ENCODE measurements around the gene YPEL2.
"Not testable (repeated sequence)": the region's sequence is repeated elsewhere in the genome, so short reads cannot be mapped to it uniquely, and the experiment has no call there.

YPEL2 gene

DNA sequence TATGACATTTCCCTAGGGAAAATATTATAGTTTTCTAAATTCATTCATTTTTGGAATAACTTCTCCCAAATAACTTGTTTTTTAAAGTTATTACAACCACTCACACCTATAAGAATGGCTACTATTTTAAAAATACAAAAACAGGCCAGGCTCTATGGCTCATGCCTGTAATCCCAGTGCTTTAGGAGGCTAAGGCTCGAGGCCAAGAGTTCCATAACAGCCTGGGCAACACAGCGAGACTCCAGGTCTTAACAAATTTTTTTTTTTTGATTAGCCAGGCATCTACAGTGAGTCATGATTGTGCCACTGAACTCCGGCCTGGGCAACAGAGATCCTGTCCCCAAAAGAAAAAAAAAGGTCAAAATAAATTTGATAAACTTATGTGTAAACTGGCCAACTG is 43.6 kb upstream of the YPEL2 start:
- no peaks in the 10 kb centered on the region for H3F3A ChIP-seq (ENCODE audit: insufficient read depth)
- H3K4me2 ChIP-seq (ENCODE audit: low read depth, low read length, poor library complexity, severe bottlenecking), result no peak overlapping the region
- no peaks in the 10 kb centered on the region for H3K79me2 ChIP-seq (ENCODE audit: insufficient read depth, low read length)
- H3K36me3 ChIP-seq (ENCODE audit: low read length), result no peaks in the 10 kb centered on the region
- no peaks in the 10 kb centered on the region for H3K27me3 ChIP-seq (ENCODE audit: low read length)
- no peak overlapping the region for H3K9ac ChIP-seq (ENCODE audit: low read length)
- no peak overlapping the region for H2AFZ ChIP-seq (ENCODE audit: low read depth, low read length, severe bottlenecking)
- H3K27ac ChIP-seq (ENCODE audit: low read depth, low read length), result no peak overlapping the region
- no peaks in the 10 kb centered on the region for H4K20me1 ChIP-seq (ENCODE audit: low read depth, low read length)
- TF ChIP-seq CTCF (IDR thresholded peaks at IDR 0.05; ENCODE audit: insufficient read depth, low read length, poor library complexity, severe bottlenecking) (no peak), EZH2phosphoT487 (conservative IDR thresholded peaks at IDR 0.05; ENCODE audit: low read length) (no peak)
- no peak overlapping the region for H3K4me3 ChIP-seq (ENCODE audit: insufficient read depth, low read length, poor library complexity, severe bottlenecking)
- no peaks in the 10 kb centered on the region for H3K9me2 ChIP-seq (replicated peaks; ENCODE audit: insufficient read depth, low read length)
- H3K9me3 ChIP-seq (ENCODE audit: insufficient read depth, low read length), result no peaks in the 10 kb centered on the region

GRCh38 chr17:59289981-59290301 is 41.5 kb upstream of the YPEL2 start:
- no peak overlapping the region for H3K27ac ChIP-seq (ENCODE audit: low read depth, low read length)

GRCh38 chr17:59290302-59290998 is 41.0 kb upstream of the YPEL2 start:
- not testable (repeated sequence) for H2AFZ ChIP-seq (ENCODE audit: low read depth, low read length, severe bottlenecking); H3K27ac ChIP-seq (ENCODE audit: low read depth, low read length); H3K36me3 ChIP-seq (ENCODE audit: low read length); H4K20me1 ChIP-seq (ENCODE audit: low read depth, low read length); H3K9me3 ChIP-seq (ENCODE audit: insufficient read depth, low read length); H3K9me2 ChIP-seq (replicated peaks; ENCODE audit: insufficient read depth, low read length); H3K9ac ChIP-seq (ENCODE audit: low read length); H3K4me2 ChIP-seq (ENCODE audit: low read depth, low read length, poor library complexity, severe bottlenecking); H3K4me3 ChIP-seq (ENCODE audit: insufficient read depth, low read length, poor library complexity, severe bottlenecking); H3K79me2 ChIP-seq (ENCODE audit: insufficient read depth, low read length); H3K27me3 ChIP-seq (ENCODE audit: low read length); H3F3A ChIP-seq (ENCODE audit: insufficient read depth)

More at GRCh38 chr17:59289981-59290301, 41.5 kb upstream of the YPEL2 start:
- H4K20me1 ChIP-seq (ENCODE audit: low read depth, low read length), result no peaks in the 10 kb centered on the region
- no peaks in the 10 kb centered on the region for H3K79me2 ChIP-seq (ENCODE audit: insufficient read depth, low read length)
- H3K4me2 ChIP-seq (ENCODE audit: low read depth, low read length, poor library complexity, severe bottlenecking), result no peak overlapping the region
- no peak overlapping the region for H2AFZ ChIP-seq (ENCODE audit: low read depth, low read length, severe bottlenecking)
- no peaks in the 10 kb centered on the region for H3K27me3 ChIP-seq (ENCODE audit: low read length)
- no peaks in the 10 kb centered on the region for H3F3A ChIP-seq (ENCODE audit: insufficient read depth)
- TF ChIP-seq CTCF (IDR thresholded peaks at IDR 0.05; ENCODE audit: insufficient read depth, low read length, poor library complexity, severe bottlenecking), result no peak
- no peak for TF ChIP-seq EZH2phosphoT487 (conservative IDR thresholded peaks at IDR 0.05; ENCODE audit: low read length)
- no peaks in the 10 kb centered on the region for H3K9me2 ChIP-seq (replicated peaks; ENCODE audit: insufficient read depth, low read length)
- H3K4me3 ChIP-seq (ENCODE audit: insufficient read depth, low read length, poor library complexity, severe bottlenecking), result no peak overlapping the region
- no peaks in the 10 kb centered on the region for H3K36me3 ChIP-seq (ENCODE audit: low read length)
- no peaks in the 10 kb centered on the region for H3K9me3 ChIP-seq (ENCODE audit: insufficient read depth, low read length)
- H3K9ac ChIP-seq (ENCODE audit: low read length), result no peak overlapping the region

DNA sequence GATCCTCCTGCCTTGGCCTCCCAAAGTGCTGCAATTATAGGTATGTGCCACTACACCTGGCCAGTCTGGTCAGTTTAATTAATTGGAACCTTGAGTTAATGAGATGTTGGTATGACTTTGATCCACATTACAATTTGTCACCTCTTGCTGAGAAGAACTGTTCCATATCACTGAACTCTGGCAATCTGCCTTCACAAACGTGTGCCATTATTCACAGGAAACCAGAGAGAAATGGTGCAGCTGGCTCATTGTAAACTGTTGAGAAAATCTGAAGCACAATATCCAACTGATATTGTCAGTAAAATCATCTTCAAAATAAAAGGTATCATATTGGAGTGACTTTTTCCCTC is 39.3 kb upstream of the YPEL2 start:
- no peaks in the 10 kb centered on the region for H3K79me2 ChIP-seq (ENCODE audit: insufficient read depth, low read length)
- H3F3A ChIP-seq (ENCODE audit: insufficient read depth), result no peaks in the 10 kb centered on the region
- TF ChIP-seq EZH2phosphoT487 (conservative IDR thresholded peaks at IDR 0.05; ENCODE audit: low read length), result no peak
- no peak for TF ChIP-seq CTCF (IDR thresholded peaks at IDR 0.05; ENCODE audit: insufficient read depth, low read length, poor library complexity, severe bottlenecking)
- no peak overlapping the region for H3K4me3 ChIP-seq (ENCODE audit: insufficient read depth, low read length, poor library complexity, severe bottlenecking)
- H3K4me2 ChIP-seq (ENCODE audit: low read depth, low read length, poor library complexity, severe bottlenecking), result no peak overlapping the region
- H2AFZ ChIP-seq (ENCODE audit: low read depth, low read length, severe bottlenecking), result no peak overlapping the region
- H3K27ac ChIP-seq (ENCODE audit: low read depth, low read length), result no peak overlapping the region
- no peaks in the 10 kb centered on the region for H3K27me3 ChIP-seq (ENCODE audit: low read length)
- no peak overlapping the region for H3K9ac ChIP-seq (ENCODE audit: low read length)
- H3K9me3 ChIP-seq (ENCODE audit: insufficient read depth, low read length), result no peaks in the 10 kb centered on the region
- H4K20me1 ChIP-seq (ENCODE audit: low read depth, low read length), result no peaks in the 10 kb centered on the region
- H3K9me2 ChIP-seq (replicated peaks; ENCODE audit: insufficient read depth, low read length), result no peaks in the 10 kb centered on the region
- no peaks in the 10 kb centered on the region for H3K36me3 ChIP-seq (ENCODE audit: low read length)

All from SU-DHL-6 (cell line).